GM18520 (cell line): ENCODE data around the gene CDK19.
"Not testable (repeated sequence)": the region's sequence is repeated elsewhere in the genome, so short reads cannot be mapped to it uniquely, and the experiment has no call there.

Experiments used
- ATAC-seq: cut with Tn5 transposase; IDR thresholded peaks from one replicate; pipeline ENCODE4 v1.9.1; 2021; ENCODE audit not compliant: unreplicated experiment

Gene CDK19

GRCh38 chr6:110629153-110629552, 186.1 kb downstream of the CDK19 start:
- ATAC-seq = no peak

- no peak for ATAC-seq
Measured at GRCh38 chr6:110628330-110628729, 186.9 kb downstream of the CDK19 start.

DNA sequence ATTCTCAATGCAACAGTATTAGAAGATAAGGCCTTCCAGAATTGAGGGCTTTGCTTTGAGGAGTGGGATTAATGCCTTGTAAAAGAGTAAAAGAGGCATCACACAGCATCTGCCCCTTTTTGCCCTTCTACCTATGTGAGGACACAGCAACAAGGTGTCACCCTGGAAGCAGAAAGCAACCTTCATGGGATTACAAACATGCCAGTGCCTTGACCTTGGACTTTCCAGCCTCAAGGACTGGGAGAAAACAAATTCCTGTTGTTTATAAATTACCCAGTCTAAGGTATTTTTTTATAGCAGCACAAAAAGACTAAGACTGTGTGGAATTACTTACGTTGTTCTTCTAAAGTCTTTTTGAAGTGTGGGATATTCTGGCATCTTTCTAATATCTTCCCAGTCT, 188.8 kb downstream of the CDK19 start:
- no peak for ATAC-seq

DNA sequence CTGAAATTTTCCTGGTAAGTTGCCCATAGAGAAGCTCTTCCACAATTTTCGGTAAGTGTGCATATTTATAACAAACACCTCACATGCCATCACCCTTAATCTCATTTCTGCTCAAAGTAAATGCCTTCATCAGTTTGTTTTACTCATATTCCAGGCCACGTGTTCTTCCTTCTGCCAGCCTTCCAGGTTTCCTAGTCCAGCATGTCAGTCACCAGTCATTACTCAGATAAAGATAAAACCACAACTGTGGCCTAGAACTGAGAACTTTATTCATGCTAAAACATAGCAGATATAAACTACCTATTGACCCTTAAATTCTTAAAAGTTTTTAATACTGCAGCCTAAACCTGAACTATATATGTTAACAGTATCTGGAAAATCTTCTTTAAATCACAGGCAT, 189.4 kb downstream of the CDK19 start:
- no peak for ATAC-seq

DNA sequence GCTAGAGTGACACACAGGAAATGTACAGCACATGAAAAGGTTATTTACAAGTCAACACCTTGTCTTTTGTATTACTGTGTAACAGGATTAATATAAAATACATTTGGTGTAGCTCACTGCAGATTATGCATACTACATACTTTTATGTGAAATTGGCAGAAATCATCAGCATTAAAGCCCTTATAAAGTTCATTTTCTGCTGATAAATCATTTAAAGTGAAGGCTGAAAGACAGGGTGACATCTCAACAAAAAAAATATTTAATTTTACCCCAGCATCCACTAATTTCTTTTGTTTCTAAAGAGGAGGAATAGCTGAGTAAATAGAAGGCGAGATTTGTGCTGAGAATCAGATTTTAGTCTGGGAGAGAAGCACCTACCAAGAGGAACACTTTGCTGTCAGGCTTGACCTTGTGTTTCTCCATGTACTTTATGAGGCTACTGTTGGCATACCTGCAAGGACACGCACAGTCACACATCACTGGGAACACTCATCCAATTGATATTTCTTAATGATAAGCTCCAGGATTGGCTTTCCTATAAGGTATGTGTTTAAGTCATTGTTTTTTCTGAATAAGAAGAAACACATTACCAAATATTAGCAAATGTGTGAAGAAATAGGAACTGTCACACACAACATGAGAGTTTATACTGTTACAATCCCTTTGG, 192.2 kb downstream of the CDK19 start:
- no peak for ATAC-seq

GRCh38 chr6:110621061-110621460, 194.2 kb downstream of the CDK19 start:
- ATAC-seq = no peak

GRCh38 chr6:110620065-110620464, 195.2 kb downstream of the CDK19 start:
- ATAC-seq = no peak

DNA sequence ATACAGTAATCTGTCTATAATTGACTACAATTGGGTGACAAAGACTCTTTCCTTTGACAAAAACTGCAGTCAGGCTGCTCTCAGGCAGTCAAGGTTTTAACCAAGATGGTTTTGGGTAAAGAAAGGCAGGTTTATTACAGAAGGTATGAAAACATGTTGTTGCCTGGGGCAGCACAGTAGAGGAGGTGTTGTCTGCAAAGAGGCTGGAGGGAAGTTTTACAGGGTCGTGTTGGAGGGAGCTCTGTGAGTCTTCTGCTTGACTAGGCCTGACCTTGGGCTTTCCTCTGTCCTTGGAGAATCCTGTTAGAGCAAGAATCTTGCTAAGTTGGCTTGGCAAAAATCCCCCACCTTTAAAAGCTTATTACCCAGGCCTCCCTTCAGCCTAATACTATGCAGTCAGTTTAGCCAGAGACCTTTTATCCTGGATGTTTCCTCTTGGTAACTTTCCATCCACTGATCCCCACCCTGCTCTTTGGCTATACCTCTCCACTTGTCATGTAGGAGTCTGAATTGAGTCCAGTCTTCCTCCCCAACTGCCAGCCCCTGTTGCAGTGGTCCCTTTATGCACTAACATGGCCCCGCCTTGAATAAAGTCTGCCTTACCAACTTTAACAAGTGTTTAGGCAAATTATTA, 195.9 kb downstream of the CDK19 start:
- no peak for ATAC-seq

DNA sequence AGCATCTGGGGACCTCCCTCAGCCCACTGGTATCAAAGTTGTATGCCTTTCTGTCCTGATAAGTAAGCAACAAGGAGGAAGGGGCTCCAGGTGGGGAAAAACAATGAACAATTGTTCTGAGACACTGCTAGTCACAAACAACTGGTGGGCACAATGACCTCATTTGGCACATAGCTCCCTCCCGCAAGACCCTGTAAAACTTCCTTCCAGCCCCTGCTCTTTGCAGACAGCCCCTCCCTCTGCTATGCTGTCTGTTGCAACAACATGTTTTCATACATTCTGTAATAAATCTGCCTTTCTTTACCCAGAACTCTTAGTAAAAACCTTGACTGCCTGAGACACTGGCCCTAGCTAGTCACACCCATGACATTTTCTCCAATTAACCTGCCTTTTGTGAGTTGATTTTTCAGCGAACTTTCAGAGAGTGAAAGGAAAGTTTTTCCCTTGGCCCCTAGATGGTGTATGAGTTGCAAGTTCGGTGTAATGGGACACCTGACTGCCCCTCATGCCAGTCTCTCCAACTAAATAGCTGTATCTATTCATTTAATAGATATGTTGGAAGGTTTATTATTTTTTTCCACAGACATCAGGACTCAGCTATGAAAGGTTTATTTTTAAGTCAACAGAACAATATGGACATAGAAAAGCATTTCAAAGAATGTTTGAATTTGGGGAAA, 196.5 kb downstream of the CDK19 start:
- ATAC-seq = no peak

- peak; percentile 79 for ATAC-seq
Measured at GRCh38 chr6:110617057-110617456, 198.2 kb downstream of the CDK19 start.

DNA sequence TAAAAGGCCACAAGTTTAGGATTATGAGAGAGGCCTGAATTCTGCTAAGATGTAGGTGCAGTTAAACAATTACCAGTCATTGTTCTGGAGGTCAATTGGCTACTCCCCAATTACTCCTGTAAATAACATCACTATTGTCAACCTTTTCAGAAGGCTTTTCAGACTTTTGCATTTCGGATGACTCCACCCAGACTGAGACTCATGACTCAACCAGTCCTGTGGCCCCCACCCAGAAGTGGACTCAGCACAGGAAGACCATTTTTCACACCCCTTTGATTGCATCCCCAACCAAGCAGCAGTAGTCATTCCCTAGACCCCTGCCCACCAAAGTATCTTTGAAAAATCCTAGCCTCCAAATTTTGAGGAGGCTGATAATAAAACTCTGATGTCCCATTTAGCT, 199.5 kb downstream of the CDK19 start:
- no peak for ATAC-seq

GRCh38 chr6:110614586-110614985, 200.7 kb downstream of the CDK19 start:
- no peak for ATAC-seq

GRCh38 chr6:110614106-110614505, 201.2 kb downstream of the CDK19 start:
- ATAC-seq = no peak

- ATAC-seq = no peak
Measured at GRCh38 chr6:110613356-110613755, 201.9 kb downstream of the CDK19 start.

DNA sequence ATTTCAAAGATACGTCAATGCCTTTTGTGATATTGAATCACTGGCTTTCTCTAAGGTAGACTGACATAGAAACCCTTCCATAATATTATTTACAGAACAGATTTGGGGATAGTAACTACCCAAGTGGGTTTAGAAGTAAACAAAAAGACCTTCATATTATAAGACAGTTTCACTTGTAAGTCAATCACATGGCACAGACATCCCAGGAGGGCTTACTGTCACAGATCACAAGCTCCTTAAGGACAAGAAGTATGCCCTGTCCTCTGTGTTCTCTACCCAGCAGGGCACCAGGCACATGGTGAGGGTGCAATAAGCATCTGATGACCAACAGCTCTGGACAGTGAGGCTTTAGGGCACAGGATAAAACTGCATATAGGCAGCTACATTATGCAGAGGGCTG, 203.0 kb downstream of the CDK19 start:
- no peak for ATAC-seq

DNA sequence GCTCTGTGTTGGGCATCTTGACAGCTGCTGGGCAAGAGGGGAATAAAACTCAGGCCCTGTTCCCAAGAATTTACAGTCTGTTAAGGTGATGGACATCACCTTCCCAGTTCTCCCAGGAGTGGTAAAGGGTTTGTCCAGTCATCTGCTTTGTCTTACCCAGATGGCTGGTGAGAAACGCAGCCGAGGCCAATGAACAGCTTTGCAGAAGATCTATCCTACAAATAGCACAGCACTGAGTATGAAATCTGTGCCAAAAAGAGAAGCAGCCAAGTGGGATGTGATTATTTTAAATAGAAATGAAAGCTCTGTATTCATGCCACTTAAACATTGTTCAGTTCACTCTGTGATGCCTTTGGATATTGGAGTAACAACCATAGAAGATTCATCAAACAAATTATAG, 206.2 kb downstream of the CDK19 start:
- no peak for ATAC-seq

GRCh38 chr6:110608151-110608550, 207.1 kb downstream of the CDK19 start:
- ATAC-seq = no peak

DNA sequence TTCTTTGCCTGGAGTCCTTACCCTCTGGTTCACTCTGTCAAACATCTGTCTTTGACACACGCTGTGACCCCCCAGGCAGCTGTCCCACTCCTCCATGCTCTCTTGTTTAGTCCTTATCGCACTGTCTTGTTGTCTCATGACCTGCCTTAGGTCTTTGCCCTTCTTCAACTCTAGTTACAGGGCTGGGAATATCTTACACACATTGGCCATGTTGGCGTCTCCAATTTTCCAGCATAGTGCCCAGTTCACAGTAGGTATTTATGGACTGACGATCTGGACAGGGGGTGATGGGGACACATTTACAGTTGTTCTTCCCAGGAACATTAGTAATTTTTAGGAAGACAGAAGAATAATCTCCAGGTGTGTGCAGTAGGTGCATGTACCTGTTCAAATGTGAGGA, 209.1 kb downstream of the CDK19 start:
- ATAC-seq = no peak

- ATAC-seq = not testable (repeated sequence)
Measured at GRCh38 chr6:110600640-110601039, 214.6 kb downstream of the CDK19 start.

GRCh38 chr6:110597761-110598160, 217.5 kb downstream of the CDK19 start:
- no peak for ATAC-seq

DNA sequence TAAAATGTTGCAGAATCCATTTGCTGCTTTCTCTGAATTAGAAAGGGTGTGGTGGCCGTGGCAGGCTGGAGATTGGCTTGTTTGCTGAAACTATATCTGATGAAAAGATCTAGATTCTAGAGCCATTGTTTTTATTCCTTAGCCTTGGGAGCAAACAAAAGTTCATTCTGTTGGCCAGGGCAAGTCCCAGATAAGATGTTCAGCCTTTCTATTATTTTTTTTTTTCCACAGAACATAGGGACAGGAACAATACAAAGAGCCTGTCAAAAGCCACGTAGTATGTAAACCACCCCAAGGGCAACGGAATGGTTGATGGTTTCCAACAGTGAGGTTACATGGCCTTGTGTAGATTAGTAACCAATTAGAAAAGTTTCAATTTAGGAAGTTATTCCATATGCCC, 218.9 kb downstream of the CDK19 start:
- ATAC-seq = no peak

DNA sequence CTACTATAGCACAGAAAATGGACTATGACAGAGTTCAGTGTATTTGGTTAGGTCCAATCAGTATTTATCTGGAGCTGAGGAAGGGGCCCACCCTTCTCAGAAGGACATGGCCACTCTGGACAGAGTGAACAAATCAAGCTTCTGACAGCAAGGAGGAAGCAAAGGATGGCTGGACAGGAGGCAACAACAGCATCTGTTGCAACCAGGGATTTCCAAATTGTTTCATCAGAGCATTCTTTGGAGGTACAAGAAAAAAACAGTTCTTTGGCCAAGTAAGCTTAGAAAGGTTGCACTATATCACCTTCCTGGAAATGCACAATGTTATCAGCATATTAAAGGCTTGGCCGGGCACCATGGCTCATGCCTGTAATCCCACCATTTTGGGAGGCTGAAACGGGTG, 220.2 kb downstream of the CDK19 start:
- no peak for ATAC-seq
